Epithelial cell of proximal tubule (primary cell): ENCODE measurements around the gene TCF7L2. TPM values are rescaled to one million over a fixed set of nuclear protein-coding genes. Genes with fewer than 3 reads are reported as not detected.

ENCODE experiments used
- DNase-seq: peaks from one replicate; pipeline ENCODE4 v3.0.0-alpha.2; 2011; ENCODE audit warnings: low read depth
- H3K4me3 ChIP-seq: 2 replicates; pipeline ENCODE4 v1.5.1; 2011; ENCODE audit warnings: low read depth, mild to moderate bottlenecking, low read length
- CTCF ChIP-seq: conservative IDR thresholded peaks from 2 replicates; pipeline ENCODE4 v1.5.1; 2012; ENCODE audit warnings: low read depth, mild to moderate bottlenecking, low read length
- total RNA-seq: library from RNA; depleted of rRNA; stranded (reverse); fragments of >200 nt; gene quantifications from 2 replicates; pipeline ENCODE4 v1.2.3, GENCODE V29; 2015

Gene TCF7L2
- total RNA-seq, 1 donor from 2014 or later: 5.4 TPM

- DNase-seq: no peak
- TF ChIP-seq CTCF: no peak
Observed at GRCh38 chr10:113002449-113002777, 52.4 kb downstream of the TCF7L2 start.

GRCh38 chr10:113003052-113003451 is 53.0 kb downstream of the TCF7L2 start:
- no peak overlapping the region for H3K4me3 ChIP-seq
- TF ChIP-seq CTCF: no peak
- DNase-seq: no peak

More at GRCh38 chr10:113002449-113002777, 52.4 kb downstream of the TCF7L2 start:
- no peak overlapping the region for H3K4me3 ChIP-seq

GRCh38 chr10:113004069-113004618 is 54.1 kb downstream of the TCF7L2 start:
- no peak for TF ChIP-seq CTCF
- H3K4me3 ChIP-seq: no peak overlapping the region
- no peak for DNase-seq

- TF ChIP-seq CTCF: no peak
- no peak overlapping the region for H3K4me3 ChIP-seq
- no peak for DNase-seq
Observed at GRCh38 chr10:113005380-113005779, 55.3 kb downstream of the TCF7L2 start.

GRCh38 chr10:113006656-113007342 is 56.8 kb downstream of the TCF7L2 start:
- no peak for TF ChIP-seq CTCF
- no peak overlapping the region for H3K4me3 ChIP-seq
- DNase-seq: no peak

- H3K4me3 ChIP-seq: no peak overlapping the region
- no peak for DNase-seq
- no peak for TF ChIP-seq CTCF
Observed at GRCh38 chr10:113007343-113007771, 57.3 kb downstream of the TCF7L2 start.

GRCh38 chr10:113007821-113008220 is 57.8 kb downstream of the TCF7L2 start:
- no peak for DNase-seq
- no peak overlapping the region for H3K4me3 ChIP-seq
- no peak for TF ChIP-seq CTCF
